ENCODE data around the gene ZNF865.

Gene ZNF865

DNA sequence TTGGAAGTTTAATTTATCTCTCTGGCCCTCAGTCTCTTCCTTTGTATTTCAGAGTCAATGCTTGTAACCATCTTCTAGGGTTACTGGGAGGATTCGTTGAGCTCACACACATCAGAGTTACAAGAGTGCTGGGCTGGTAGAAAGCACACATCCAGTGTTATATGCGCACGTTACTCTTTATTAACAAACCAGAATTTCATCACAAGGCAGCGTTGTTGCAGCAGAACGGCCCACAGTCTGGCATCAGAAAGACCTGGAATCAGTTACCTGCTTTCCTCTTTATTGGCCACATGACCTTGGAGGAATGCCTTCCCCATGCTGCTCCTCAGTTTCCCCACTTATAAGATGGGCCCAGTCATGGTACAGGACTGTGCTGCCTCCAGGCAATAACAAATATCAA lies 3.9 kb downstream of the ZNF865 start:
- DNase-seq: no peak

DNA sequence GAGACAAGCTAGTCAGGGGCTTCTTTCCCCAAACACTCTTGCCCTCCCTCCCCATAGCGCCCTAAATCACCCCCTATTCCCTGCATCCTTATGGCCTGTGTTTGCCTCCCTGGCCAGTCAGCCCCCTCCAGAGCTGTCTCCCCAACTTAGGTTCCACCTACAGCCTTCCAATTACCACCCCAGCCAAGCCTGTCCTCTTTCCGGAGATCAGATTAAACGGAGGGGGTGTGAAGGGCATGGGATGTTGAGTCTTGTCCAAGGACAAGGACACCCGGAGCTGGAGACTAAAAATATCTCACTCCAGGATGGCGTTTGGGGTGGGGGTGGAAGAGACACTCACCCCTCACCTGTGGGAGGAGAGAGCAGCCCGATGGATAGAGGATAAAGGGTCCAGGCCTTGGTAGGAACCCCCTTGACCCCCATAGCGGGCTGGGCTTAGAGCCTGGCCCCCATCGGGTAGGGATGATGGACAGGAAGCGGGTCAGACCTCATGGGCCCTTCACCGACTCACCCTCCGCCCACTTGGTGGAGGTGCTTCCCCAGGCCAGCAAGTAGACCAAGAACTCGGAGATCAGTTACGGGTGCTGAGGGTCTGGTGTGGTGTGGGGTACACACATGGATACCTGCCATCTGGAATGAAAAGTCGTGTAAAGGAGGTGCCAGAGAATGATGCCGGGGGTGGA lies 6.0 kb downstream of the ZNF865 start:
- no peak for DNase-seq

DNA sequence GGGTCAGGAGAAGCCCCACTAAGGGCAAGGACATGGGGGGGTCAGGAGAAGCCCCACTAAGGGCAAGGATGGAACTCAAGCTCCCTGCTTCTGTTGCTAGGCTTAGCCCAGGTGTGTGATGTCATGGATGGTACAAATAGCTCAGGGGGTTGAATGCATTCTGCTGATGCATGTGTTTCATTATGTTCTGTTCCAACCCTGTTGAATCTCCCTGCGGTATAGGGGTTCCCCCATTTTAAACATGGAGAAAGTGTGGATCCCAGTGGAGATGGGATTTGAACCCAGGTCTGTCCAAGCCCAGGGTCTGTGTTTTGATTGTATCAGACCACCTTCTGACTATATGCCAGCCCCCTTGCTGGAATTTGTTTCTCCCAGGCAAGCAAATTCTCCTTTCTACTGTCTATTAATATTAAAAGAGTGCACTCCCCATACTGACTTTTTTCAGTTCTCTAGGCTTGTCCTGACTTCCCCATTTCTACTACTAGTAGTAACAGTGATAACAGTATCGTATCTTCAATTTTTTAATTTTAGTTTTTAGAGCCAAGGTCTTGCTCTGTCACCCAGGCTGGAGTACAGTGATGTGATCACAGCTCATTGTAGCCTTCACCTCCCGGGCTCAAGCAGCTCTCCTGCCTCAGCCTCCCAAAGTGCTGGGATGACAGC lies 6.7 kb downstream of the ZNF865 start:
- DNase-seq: no peak

DNA sequence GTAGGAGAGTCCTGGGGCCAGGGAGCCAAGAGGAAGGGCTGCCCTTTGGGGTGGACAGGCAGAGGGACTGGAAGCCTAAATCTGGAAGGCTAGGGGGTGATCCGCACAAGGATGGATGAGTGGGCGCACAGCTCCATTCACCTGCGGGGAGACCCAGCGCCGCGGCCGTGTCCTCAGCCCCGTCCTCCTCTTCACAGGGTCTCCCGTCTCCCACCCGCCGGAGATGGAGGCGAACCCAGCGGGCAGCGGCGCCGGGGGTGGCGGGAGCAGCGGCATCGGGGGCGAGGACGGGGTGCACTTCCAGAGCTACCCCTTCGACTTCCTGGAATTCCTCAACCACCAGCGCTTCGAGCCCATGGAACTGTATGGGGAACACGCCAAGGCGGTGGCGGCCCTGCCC lies 7.9 kb downstream of the ZNF865 start:
- DNase-seq: no peak

DNA sequence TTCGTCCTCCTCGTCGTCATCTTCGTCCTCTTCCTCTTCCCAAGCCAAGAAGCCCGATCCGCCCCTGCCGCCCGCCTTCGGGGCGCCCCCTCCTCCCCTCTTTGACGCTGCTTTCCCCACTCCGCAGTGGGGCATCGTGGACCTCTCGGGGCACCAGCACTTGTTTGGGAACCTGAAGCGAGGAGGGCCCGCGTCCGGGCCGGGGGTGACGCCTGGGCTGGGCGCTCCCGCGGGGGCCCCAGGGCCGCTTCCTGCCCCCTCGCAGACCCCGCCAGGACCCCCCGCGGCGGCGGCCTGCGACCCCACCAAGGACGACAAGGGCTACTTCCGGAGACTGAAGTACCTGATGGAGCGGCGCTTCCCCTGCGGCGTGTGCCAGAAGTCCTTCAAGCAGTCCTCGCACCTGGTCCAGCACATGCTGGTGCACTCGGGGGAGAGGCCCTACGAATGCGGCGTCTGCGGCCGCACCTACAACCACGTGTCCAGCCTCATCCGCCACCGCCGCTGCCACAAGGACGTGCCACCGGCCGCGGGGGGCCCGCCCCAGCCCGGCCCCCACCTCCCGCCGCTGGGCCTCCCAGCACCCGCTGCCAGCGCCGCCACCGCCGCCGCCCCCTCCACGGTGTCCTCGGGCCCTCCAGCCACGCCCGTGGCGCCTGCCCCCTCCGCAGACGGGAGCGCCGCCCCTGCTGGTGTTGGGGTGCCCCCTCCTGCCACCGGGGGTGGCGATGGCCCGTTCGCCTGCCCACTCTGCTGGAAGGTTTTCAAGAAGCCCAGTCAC lies 8.7 kb downstream of the ZNF865 start:
- no peak for DNase-seq

DNA sequence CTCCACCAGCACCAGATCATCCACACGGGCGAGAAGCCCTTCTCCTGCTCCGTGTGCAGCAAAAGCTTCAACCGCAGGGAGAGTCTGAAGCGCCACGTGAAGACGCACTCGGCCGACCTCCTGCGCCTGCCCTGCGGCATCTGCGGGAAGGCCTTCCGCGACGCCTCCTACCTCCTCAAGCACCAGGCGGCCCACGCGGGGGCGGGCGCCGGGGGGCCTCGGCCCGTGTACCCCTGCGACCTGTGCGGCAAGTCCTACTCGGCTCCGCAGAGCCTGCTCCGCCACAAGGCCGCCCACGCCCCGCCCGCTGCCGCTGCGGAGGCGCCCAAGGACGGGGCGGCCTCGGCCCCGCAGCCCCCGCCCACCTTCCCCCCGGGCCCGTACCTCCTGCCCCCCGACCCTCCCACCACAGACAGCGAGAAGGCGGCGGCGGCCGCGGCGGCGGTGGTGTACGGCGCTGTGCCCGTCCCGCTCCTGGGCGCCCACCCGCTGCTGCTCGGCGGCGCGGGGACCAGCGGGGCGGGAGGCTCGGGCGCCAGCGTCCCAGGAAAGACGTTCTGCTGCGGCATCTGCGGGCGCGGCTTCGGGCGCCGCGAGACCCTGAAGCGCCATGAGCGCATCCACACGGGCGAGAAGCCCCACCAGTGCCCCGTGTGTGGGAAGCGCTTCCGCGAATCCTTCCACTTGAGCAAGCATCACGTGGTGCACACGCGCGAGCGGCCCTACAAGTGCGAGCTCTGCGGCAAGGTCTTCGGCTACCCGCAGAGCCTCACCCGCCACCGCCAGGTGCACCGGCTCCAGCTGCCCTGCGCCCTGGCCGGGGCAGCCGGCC lies 9.5 kb downstream of the ZNF865 start:
- DNase-seq: no peak

DNA sequence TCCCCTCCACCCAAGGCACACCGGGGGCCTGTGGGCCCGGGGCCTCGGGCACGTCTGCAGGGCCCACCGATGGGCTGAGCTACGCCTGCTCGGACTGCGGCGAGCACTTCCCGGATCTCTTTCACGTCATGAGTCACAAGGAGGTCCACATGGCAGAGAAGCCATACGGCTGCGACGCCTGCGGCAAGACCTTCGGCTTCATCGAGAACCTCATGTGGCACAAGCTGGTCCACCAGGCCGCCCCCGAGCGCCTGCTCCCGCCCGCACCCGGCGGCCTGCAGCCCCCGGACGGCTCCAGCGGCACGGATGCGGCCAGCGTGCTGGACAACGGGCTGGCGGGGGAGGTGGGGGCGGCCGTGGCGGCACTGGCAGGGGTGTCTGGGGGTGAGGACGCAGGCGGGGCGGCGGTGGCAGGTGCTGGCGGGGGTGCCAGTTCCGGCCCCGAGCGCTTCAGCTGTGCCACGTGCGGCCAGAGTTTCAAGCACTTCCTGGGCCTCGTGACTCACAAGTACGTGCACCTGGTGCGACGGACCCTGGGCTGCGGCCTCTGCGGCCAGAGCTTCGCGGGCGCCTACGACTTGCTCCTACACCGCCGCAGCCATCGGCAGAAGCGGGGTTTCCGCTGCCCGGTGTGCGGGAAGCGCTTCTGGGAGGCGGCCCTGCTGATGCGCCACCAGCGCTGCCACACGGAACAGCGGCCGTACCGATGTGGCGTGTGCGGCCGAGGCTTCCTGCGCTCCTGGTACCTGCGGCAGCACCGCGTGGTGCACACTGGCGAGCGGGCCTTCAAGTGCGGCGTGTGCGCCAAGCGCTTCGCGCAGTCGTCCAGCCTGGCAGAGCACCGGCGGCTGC lies 10.3 kb downstream of the ZNF865 start:
- no peak for DNase-seq

- no peak for DNase-seq
Measured at GRCh38 chr19:55616395-55616875, 11.0 kb downstream of the ZNF865 start.

DNA sequence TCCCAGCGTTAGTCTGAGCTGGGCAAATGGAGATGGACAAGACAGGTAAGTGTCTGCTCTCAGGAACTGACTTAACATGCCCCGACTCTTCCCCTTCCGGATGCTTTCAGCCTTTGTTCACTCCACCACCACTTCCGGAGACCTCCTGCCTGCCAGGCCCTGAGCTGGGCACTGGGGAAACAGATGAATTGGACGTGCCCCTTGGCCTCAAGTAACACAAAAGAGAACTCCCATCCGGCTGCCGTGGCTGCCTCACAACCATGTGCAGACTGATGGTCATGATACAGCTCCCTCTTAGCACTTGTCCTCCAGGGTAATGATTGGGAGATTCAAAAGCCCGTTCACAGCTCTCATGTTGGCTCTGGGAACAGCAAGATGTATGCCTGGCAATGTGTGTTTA lies 12.0 kb downstream of the ZNF865 start:
- no peak for DNase-seq

DNA sequence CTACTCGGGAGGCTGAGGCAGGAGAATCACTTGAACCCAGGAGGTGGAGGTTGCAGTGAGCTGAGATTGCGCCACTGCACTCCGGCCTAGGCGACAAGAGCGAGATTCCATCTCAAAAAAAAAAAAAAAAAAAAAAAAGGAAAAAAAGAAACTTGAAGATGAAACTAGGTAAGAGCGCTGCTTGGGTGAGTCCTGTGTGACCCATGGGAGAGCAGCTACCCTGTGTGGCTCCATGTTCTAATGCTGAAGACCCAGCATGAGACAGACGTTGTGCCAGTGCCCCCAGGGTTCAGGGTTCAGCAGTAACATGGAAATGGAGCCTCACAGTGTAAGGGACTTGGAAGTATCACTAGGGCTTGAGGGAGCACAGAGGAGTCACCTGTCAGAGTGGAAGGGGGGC lies 13.0 kb downstream of the ZNF865 start:
- no peak for DNase-seq

GRCh38 chr19:55619286-55619685 lies 13.8 kb downstream of the ZNF865 start:
- no peak for DNase-seq

DNA sequence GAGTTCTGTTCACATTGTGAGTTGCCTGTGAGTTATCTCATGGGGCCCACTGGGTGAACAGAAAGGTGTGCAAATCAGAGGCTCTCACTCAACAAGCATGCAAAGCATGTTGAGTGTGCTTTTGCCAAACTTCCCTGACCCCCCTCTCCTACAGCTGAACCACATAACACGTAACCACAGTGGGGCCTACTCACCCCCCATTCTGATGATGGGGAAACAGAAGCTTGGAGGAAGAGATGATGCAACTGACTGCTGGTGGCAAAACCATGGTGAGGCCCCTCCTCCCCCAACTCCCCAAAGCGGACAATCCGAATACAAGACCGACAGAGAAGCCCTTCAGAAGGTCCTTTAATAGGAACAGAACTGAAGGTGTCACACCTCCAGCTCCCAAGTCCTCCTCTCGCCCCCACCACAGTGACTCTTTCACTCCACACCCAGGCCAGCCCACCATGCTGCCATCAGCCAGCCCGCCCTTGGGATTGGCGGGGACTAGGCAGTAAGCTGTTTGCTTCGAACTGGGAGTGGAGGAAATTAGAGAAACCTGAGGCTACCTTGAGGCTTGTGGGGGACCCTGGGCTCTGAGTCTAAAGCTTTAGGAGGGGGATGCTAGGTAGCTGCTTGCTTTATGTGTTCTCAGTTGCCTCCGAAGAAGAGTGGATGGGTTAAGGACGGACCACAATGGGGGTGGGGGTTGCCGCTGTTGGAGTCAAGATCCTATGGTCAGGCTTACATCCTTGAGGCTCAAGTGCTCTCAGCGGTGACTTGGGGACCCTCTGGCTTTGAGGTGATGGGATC lies 15.2 kb downstream of the ZNF865 start:
- DNase-seq: no peak

DNA sequence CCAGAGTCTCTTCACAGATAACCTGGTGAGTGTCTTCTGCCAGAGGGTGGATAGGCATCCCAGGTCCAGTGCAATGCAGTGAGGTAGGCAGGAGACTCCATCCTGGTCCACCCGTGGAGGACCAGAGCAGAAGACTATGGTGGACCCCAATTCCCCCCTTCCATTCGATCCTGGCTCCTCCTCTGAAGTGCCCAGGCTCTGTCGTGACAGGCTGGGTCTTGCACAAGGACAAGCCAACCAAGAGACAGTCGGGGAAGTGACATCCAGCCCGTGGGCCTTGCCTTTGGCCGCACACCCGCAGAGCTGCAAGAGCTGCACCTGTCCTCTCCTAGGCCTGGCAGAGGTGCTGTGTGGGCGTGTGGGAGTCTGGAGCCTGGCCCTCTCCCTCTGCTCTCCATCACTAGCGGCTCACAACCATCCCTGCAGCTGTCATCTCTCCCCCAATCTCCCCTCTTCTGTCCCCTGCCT lies 15.8 kb downstream of the ZNF865 start:
- no peak for DNase-seq

DNA sequence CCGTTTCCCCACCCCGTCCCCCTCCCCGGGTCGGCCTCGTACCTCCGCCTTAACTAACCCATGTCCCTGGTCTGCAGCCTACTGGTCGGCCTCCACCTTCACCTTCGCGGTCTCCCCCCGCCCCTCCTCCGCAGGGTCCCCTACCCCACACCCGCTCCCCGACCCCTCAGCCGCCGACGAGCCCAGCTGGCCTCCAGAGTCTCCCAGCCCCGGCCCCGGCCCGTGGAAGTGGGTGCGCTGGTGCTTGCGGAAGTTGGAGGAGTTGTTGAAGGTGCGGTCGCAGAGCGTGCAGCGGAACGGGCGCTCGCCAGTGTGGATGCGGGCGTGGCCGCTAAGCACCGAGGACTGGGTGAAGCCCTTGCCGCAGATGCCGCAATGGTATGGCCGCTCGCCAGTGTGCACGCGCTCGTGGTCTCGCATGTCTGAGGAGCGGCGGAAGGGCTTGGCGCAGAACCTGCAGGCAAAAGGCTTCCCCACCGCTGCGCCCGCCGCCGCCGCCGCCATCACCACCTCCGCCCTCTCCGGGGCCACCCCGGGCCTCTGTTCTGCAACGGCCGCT lies 16.3 kb downstream of the ZNF865 start:
- no peak for DNase-seq

DNA sequence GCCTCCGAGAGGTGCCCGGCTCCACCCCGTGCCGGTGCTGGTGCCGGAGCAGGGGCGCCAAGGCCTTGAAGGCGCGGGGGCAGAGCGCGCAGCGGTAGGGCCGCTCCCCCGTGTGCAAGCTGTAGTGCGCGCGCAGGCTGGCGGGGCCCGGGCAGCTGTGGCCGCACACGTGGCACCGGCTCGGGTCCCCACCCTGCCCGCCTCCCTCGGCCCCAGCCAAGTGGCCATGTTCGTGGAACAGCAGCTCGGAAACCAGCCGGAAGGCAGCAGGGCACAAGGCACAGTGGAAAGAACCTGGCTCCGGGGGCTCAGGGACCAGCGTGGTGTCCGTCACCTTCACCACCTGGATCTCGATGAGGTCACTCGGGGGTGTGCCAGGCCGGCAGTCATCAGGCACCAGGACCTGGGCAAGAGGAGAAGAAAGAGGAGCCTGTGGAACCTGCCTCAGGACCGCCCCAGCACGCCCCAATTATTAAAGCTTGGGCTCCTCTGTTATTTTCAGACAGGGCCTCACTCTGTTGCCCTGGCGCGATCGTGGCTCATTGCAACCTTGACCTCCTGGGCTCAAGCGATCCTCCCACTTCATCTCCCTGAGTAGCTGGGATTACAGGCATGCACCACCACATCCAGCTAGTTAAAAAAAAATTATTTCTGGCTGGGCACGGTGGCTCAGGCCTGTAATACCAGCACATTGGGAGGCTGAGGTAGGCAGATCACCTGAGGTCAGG lies 17.0 kb downstream of the ZNF865 start:
- no peak for DNase-seq

GRCh38 chr19:55623130-55623529 lies 17.7 kb downstream of the ZNF865 start:
- DNase-seq: no peak

GRCh38 chr19:55623561-55623960 lies 18.1 kb downstream of the ZNF865 start:
- no peak for DNase-seq

- DNase-seq: peak; percentile 89
Measured at GRCh38 chr19:55624109-55625003, 18.9 kb downstream of the ZNF865 start, which contains the start of gene ZNF784. Gene ZNF784 (minus strand): TSS chr19:55624566. CDS start chr19:55624561, 5 bp downstream.

DNA sequence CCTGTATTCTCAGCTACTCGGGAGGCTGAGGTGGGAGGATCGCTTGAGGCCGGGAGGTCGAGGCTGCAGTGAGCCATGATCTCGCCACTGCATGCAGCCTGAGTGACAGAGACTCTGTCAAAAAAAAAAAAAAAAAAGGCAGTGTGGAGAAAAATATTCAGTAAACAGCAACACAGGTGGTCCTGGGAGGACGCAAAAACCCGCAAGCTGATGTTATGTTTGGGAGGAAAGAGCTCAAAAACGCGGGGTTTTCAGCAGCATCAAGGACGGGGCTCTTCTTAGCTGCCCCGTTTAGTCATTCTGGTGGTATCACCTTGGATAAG lies 19.5 kb downstream of the ZNF865 start:
- DNase-seq: no peak
